ENCODE data around the gene SAMD3. TPM values are rescaled to one million over a fixed set of nuclear protein-coding genes. Genes with fewer than 3 reads are reported as not detected.
"Not testable (repeated sequence)": the region's sequence is repeated elsewhere in the genome, so short reads cannot be mapped to it uniquely, and the experiment has no call there.

SAMD3 gene
- total and polyA plus RNA-seq, 2 of the 13 experiments (the other 11 are each of a cell fraction or from before 2014, with no cell fraction given), result not detected

DNA sequence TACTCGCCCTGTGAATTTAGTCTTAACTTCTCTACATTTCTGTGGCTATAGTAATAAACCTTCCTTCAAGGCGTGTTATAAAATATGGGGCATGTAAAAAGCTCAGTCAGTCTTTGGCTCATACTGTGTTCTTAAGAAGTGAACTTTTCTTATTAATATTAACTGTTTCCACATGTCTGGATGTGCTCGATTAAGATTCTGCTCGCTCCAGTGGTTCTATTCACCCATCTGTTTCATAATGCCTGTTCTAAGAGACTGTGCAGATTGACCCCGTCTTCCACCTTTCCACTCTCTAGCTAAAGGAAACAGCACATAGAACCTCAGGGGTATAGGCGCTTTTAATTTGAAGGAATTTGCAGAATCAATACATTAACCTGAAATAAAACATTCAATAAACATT lies 104.5 kb downstream of the SAMD3 start (continued):
- no peak for TF ChIP-seq MLXIP (CRISPR knock-in tag; IDR thresholded peaks at IDR 0.05; ENCODE audit: borderline replicate concordance)
- TF ChIP-seq BATF2 (CRISPR knock-in tag; IDR thresholded peaks at IDR 0.05), result no peak
- no peak for TF ChIP-seq NFE2 (CRISPR knock-in tag; IDR thresholded peaks at IDR 0.05)
- TF ChIP-seq ZNF75D (CRISPR knock-in tag; IDR thresholded peaks at IDR 0.05; ENCODE audit: borderline replicate concordance), result no peak

DNA sequence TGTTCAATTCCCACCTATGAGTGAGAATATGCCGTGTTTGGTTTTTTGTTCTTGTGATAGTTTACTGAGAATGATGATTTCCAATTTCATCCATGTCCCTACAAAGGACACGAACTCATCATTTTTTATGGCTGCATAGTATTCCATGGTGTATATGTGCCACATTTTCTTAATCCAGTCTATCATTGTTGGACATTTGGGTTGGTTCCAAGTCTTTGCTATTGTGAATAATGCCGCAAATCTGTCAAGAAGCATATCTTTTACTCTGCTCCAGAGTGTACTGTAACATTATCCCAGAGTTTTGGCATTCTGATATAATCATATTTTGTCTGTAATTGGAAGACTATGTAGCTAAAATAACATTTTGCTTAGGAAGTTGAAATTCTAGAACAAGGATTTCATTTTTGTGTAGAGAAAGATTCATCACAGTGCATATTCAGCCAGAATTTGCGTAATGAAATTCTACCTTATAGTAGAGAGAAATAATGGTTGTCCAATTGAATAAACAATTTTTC lies 105.5 kb downstream of the SAMD3 start:
- WGBS (ENCODE audit: low lambda C conversion rate), result 76% methylated on average over 2 of the region's 4 CpGs
- intact Hi-C loops (cut with micrococcal nuclease; ENCODE audit: unreplicated experiment); H3K79me2 ChIP-seq (ENCODE audit: insufficient read depth, low read length); H3K36me3 ChIP-seq (replicated peaks in 1 of 2; ENCODE audit: control insufficient read depth in 1 of 2, insufficient read depth in 2 of 2, low read length in 2 of 2); H3K4me2 ChIP-seq (ENCODE audit: low read depth, low read length); in situ Hi-C loops (cut with HindIII; ENCODE audit: extremely low pct_ligation_motif_present, low pct_unique_long_range_greater_than_20kb); POLR2A ChIA-PET; H2AFZ ChIP-seq (ENCODE audit: low read length); H3K9me3 ChIP-seq (ENCODE audit: low read length); BruUV-seq (replicated peaks); CTCF ChIA-PET (ENCODE audit: low intra/inter-chr PET ratio, low total read pairs); H4K20me1 ChIP-seq (ENCODE audit: insufficient read depth, low read length); H3K4me3 ChIP-seq (replicated peaks in 1 of 3; ENCODE audit: insufficient read depth in 1 of 3, low read depth in 2 of 3, low read length in 3 of 3); ATAC-seq; H3K4me1 ChIP-seq (ENCODE audit: insufficient read depth, low read length); H3K27me3 ChIP-seq (ENCODE audit: control insufficient read depth in 1 of 2, insufficient read depth in 2 of 2, low read length in 2 of 2); DNase-seq (ENCODE audit: low spot score); H3K27ac ChIP-seq (ENCODE audit: extremely low read length, insufficient read depth, low read length); H3K9ac ChIP-seq (ENCODE audit: insufficient read depth, low read depth, low read length); FAIRE-seq: not testable (repeated sequence)
